B cell (primary cell): Measurements from ENCODE around the gene PLEKHH3. TPM values are rescaled to one million over a fixed set of nuclear protein-coding genes. Genes with fewer than 3 reads are reported as not detected.
"Not testable (repeated sequence)": the region's sequence is repeated elsewhere in the genome, so short reads cannot be mapped to it uniquely, and the experiment has no call there.

ENCODE experiments used
- ATAC-seq: fragments of 200-7000 bp; cut with Tn5 transposase; one replicate; pipeline ENCODE4 v1.10.0; 2021; ENCODE audit warnings: low read depth, mild to moderate bottlenecking, moderate number of reproducible peaks, moderate library complexity
- CTCF ChIA-PET: fragments of 350-600 bp; sonication (Branson Sonifier 250); formaldehyde crosslinking; loops from one replicate; lab custom pipeline; 2021; ENCODE audit warnings: antibody characterized with exemption, inconsistent platforms; lab: Charles Lee
- POLR2A ChIA-PET: fragments of 350-600 bp; sonication (Branson Sonifier 250); formaldehyde crosslinking; loops from one replicate; lab custom pipeline; 2021; ENCODE audit warnings: antibody characterized with exemption; lab: Charles Lee
- DNase-seq: peaks from one replicate; pipeline ENCODE4 v3.0.0; 2013
- H2AFZ ChIP-seq: 2 replicates; pipeline ENCODE4 v1.6.1; 2012; ENCODE audit warnings: mild to moderate bottlenecking, low read depth, low read length; ENCODE audit not compliant: insufficient read depth, poor library complexity, severe bottlenecking
- H3K27ac ChIP-seq, 2 donors: 1 replicate in 1 of 2; 2 replicates in 1 of 2; pipeline ENCODE4 v1.5.1; 2012 to 2013; ENCODE audit warnings: low read length in 2 of 2, mild to moderate bottlenecking in 2 of 2, moderate library complexity in 1 of 2
- H3K27me3 ChIP-seq, 4 experiments: fragments of 200-600 bp in 1 of 4; sonication (generic) in 1 of 4; replicated peaks in 1 of 4; 1 replicate in 2 of 4; 2 replicates in 2 of 4; pipeline versions ENCODE4 v1.6.1 to v1.7.0; 2013 to 2016; ENCODE audit warnings: low read length in 3 of 4, mild to moderate bottlenecking in 2 of 4, mixed read lengths in 1 of 4, moderate library complexity in 1 of 4; ENCODE audit not compliant: insufficient read depth in 4 of 4, control insufficient read depth in 3 of 4; ENCODE audit errors: control extremely low read depth in 1 of 4
- H3K36me3 ChIP-seq, 2 experiments: replicated peaks in 1 of 2; 1 replicate in 1 of 2; 2 replicates in 1 of 2; pipeline versions ENCODE4 v1.6.1 to v1.7.1; 2013; ENCODE audit warnings: low read length in 1 of 2; ENCODE audit not compliant: insufficient read depth in 2 of 2, control insufficient read depth in 1 of 2; ENCODE audit errors: control extremely low read depth in 1 of 2, extremely low read depth in 1 of 2
- H3K4me1 ChIP-seq, 2 donors: fragments of 200-600 bp in 1 of 2; sonication (generic) in 1 of 2; 1 replicate in 1 of 2; 2 replicates in 1 of 2; pipeline versions ENCODE4 v1.5.1 to v1.6.1; 2013 to 2017; ENCODE audit warnings: low read length in 2 of 2; ENCODE audit not compliant: control insufficient read depth in 2 of 2, insufficient read depth in 2 of 2
- H3K4me2 ChIP-seq: replicated peaks from 2 replicates; pipeline ENCODE3; 2012; ENCODE audit warnings: mild to moderate bottlenecking, low read depth, low read length; ENCODE audit not compliant: poor library complexity, severe bottlenecking
- H3K4me3 ChIP-seq, 5 experiments: fragments of 200-600 bp in 1 of 5; sonication (generic) in 1 of 5; 1 replicate in 3 of 5; 2 replicates in 2 of 5; pipeline versions ENCODE4 v1.5.1 to v1.7.0; 2011 to 2016; ENCODE audit warnings: low read length in 4 of 5, mild to moderate bottlenecking in 4 of 5, low read depth in 2 of 5, control low read depth in 1 of 5, moderate library complexity in 1 of 5; ENCODE audit not compliant: insufficient read depth in 1 of 5; ENCODE audit errors: control extremely low read depth in 1 of 5, extremely low read depth in 1 of 5
- H3K79me2 ChIP-seq: fragments of 200-600 bp; sonication (generic); one replicate; pipeline ENCODE4 v1.6.0; 2016; ENCODE audit warnings: low read length; ENCODE audit not compliant: control insufficient read depth, insufficient read depth
- H3K9ac ChIP-seq: fragments of 200-600 bp; sonication (generic); 2 replicates; pipeline ENCODE4 v1.6.1; 2017; ENCODE audit warnings: mild to moderate bottlenecking, low read length, moderate library complexity
- H3K9me3 ChIP-seq, 3 donors: one replicate each; pipeline versions ENCODE4 v1.6.1 to v1.7.1; 2013; ENCODE audit warnings: low read length in 2 of 3; ENCODE audit not compliant: control insufficient read depth in 2 of 3, insufficient read depth in 1 of 3; ENCODE audit errors: control extremely low read depth in 1 of 3
- H4K20me1 ChIP-seq: 2 replicates; pipeline ENCODE4 v1.6.0; 2012; ENCODE audit warnings: mild to moderate bottlenecking, low read length; ENCODE audit not compliant: insufficient read depth, control insufficient read depth, poor library complexity, severe bottlenecking
- H3K27ac Mint-ChIP-seq: one replicate; pipeline ENCODE4 v1.8.0; 2021; ENCODE audit warnings: mixed read lengths
- H3K27me3 Mint-ChIP-seq: one replicate; pipeline ENCODE4 v1.8.0; 2021; ENCODE audit warnings: mixed read lengths
- H3K4me1 Mint-ChIP-seq: one replicate; pipeline ENCODE4 v1.8.0; 2021; ENCODE audit warnings: mixed read lengths
- H3K4me3 Mint-ChIP-seq: one replicate; pipeline ENCODE4 v1.8.0; 2021; ENCODE audit warnings: mixed read lengths
- H3K9me3 Mint-ChIP-seq: one replicate; pipeline ENCODE4 v1.8.0; 2022; ENCODE audit warnings: mixed read lengths; ENCODE audit not compliant: insufficient read depth
- EZH2 ChIP-seq: IDR thresholded peaks from 2 replicates; pipeline ENCODE4 v1.6.1; 2012; ENCODE audit warnings: borderline replicate concordance, low read depth, mild to moderate bottlenecking, moderate library complexity, low read length; ENCODE audit not compliant: insufficient read depth, poor library complexity, severe bottlenecking
- WGBS: methylation state at CpG from one replicate; pipeline ENCODE4 v1.1.5; 2013; ENCODE audit warnings: missing lambda C conversion rate; ENCODE audit not compliant: insufficient coverage; 5-methylcytosine and 5-hydroxymethylcytosine counted together
- intact Hi-C: fragments of 100-400 bp; cut with micrococcal nuclease; formaldehyde crosslinking; loops from one replicate; pipeline ENCODE4 v1.10.0; 2022
- polyA plus RNA-seq: library from polyadenylated mRNA; depleted of rRNA; stranded (reverse); fragments of >200 nt; gene quantifications from 2 replicates; pipeline ENCODE4 v1.2.3, GENCODE V29; 2012
- total RNA-seq, 2 donors: library from RNA; stranded (reverse); fragments of 120-200 nt in 1 of 2; gene quantifications; 1 replicate in 1 of 2; 2 replicates in 1 of 2; pipeline versions ENCODE4 v1.2.3 to v1.2.4, GENCODE V29; 2013 to 2022
- TF ChIP-seq, protein P1 (sequence below): fragments of 200-600 bp; IDR thresholded peaks from one replicate; pipeline ENCODE4 v1.8.0; 2022; ENCODE audit warnings: antibody characterized with exemption, mild to moderate bottlenecking

Gene PLEKHH3
- total and polyA plus RNA-seq, 2 donors (not counting 1 experiment from before 2014, with no cell fraction given) = 0.44 to 0.67 TPM

DNA sequence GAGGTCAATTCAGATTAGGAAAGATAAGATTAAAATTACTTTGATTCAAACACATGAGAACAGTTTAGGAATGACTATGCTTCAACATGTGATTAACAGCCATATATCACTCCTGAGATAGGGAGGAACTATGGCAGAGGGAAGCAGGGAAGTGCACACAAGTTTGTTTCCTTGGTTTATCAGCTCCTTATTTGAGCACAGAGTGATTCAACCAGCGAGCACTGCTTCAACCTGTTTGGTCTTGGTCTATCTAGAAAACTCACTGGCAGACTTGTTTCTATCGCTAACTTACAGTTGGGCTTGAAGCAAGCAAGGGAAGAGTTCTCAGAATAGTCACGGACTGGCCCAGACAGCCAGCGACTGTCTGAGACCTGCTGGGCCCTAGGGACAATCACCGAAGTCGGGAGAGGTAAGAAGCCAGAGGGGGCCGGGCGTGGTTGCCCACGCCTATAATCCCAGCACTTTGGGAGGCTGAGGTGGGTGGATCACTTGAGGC, 43.8 kb downstream of the PLEKHH3 start:
- POLR2A ChIA-PET = no interaction called here
- Histone ChIP-seq H3K4me3 (no peak overlapping the region), H3K27ac (no peak overlapping the region), H3K27me3 (no peaks in the 10 kb centered on the region), H3K9me3 (no peaks in the 10 kb centered on the region), H3K4me2 (no peak overlapping the region), H3K9ac (no peak overlapping the region), H2AFZ (no peak overlapping the region), H3K36me3 (no peaks in the 10 kb centered on the region), H4K20me1 (no peaks in the 10 kb centered on the region), H3K79me2 (no peaks in the 10 kb centered on the region), H3K4me1 (no peaks in the 10 kb centered on the region)
- intact Hi-C loops = no loop called here
- 87% methylated on average over 9 of the region's 9 CpGs for WGBS
- TF ChIP-seq EZH2 = no peak
- TF ChIP-seq, protein P1, sequence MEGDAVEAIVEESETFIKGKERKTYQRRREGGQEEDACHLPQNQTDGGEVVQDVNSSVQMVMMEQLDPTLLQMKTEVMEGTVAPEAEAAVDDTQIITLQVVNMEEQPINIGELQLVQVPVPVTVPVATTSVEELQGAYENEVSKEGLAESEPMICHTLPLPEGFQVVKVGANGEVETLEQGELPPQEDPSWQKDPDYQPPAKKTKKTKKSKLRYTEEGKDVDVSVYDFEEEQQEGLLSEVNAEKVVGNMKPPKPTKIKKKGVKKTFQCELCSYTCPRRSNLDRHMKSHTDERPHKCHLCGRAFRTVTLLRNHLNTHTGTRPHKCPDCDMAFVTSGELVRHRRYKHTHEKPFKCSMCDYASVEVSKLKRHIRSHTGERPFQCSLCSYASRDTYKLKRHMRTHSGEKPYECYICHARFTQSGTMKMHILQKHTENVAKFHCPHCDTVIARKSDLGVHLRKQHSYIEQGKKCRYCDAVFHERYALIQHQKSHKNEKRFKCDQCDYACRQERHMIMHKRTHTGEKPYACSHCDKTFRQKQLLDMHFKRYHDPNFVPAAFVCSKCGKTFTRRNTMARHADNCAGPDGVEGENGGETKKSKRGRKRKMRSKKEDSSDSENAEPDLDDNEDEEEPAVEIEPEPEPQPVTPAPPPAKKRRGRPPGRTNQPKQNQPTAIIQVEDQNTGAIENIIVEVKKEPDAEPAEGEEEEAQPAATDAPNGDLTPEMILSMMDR = no peak
- ATAC-seq = no peak
- Mint-ChIP-seq H3K4me1 (no peaks in the 10 kb centered on the region), H3K27ac (peak overlapping the region; percentile 32), H3K4me3 (no peak overlapping the region), H3K27me3 (no peaks in the 10 kb centered on the region), H3K9me3 (no peaks in the 10 kb centered on the region)
- no peak for DNase-seq
- CTCF ChIA-PET = interaction anchor here (1.5 kb wide), 1 partner anchor 46 kb away, joined by 4 read pairs; no protein-coding TSS in a partner anchor

DNA sequence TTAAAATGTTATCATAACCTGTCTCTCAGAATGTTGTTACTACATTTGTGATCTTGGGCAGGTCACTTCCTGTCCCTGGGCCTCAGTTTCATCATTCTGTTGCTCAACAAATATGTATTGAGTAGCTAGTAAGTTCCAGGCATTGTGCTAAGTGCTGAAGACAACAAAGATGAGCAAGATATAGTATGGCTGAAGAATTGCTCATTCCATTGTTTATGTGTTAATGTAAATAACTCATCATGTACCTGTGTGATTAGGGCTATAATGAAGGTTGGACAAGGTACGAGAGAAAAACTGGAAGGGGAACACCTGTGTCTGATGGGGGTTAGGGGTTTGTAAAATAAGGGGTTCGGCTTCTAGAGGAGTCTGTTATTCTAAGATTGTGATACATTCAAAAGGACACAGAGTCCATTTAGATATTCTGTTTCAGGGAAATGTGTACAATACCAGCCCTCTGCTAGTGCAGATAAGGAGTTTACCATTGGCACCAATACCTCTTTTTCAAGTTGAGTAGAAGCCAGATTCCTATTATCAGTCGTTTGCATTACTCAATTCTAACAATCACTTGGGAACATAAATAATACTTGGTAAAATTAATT, 47.3 kb downstream of the PLEKHH3 start:
- intact Hi-C loops = no loop called here
- Histone ChIP-seq H3K27ac (no peak overlapping the region), H3K4me2 (no peak overlapping the region), H3K9me3 (no peaks in the 10 kb centered on the region), H4K20me1 (no peaks in the 10 kb centered on the region), H3K27me3 (no peaks in the 10 kb centered on the region), H3K36me3 (no peaks in the 10 kb centered on the region), H3K9ac (no peak overlapping the region), H2AFZ (no peak overlapping the region), H3K4me3 (no peak overlapping the region), H3K79me2 (no peaks in the 10 kb centered on the region), H3K4me1 (no peaks in the 10 kb centered on the region)
- WGBS = 100% methylated on average over 1 of the region's 3 CpGs
- ATAC-seq (no peak), DNase-seq (no peak)
- no peaks in the 10 kb centered on the region for H3K27me3 Mint-ChIP-seq
- CTCF ChIA-PET = no interaction called here
- no peak overlapping the region for H3K4me3 Mint-ChIP-seq
- POLR2A ChIA-PET = no interaction called here
- H3K27ac Mint-ChIP-seq = no peak overlapping the region
- no peak for TF ChIP-seq EZH2
- TF ChIP-seq, protein P1 = no peak
- H3K4me1 Mint-ChIP-seq = no peaks in the 10 kb centered on the region
- H3K9me3 Mint-ChIP-seq = no peaks in the 10 kb centered on the region

DNA sequence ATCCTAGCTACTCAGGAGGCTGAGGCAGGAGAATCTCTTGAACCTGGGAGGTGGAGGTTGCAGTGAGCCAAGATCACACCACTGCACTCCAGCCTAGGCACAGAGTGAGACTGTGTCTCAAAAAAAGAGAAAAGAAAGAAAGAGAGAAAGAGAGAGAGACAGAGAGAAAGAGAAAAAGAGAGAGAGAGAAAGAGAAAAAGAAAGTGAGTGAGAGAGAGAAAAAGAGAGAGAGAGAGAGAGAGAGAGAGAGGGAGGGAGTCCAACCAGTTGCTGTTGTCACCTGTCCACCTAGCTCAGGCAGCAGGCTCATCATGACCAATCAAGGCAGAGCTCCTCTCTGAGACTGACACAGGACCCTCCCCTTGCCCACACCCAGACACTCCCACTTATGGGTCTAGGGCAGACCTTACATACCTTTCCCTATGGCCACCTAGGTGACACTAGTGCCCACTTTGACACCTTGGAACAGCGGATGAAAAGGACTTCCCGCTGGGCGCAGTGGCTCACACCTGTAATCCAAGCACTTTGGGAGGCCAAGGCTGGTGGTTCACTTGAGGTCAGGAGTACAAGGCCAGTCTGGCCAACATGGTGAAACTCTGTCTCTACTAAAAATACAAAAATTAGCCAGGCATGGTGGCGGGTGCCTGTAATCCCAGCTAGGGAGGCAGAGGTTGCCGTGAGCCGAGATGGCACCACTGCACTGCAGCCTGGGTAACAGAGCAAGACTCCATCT, 49.6 kb downstream of the PLEKHH3 start:
- H4K20me1 ChIP-seq, H3K27me3 ChIP-seq, H3K36me3 ChIP-seq, H3K4me3 ChIP-seq, DNase-seq, H3K4me3 Mint-ChIP-seq, H3K9me3 Mint-ChIP-seq, H3K9me3 ChIP-seq, H3K4me1 ChIP-seq, H3K27ac ChIP-seq, H3K4me2 ChIP-seq, intact Hi-C loops, H3K9ac ChIP-seq, H3K79me2 ChIP-seq, H3K27ac Mint-ChIP-seq, H3K27me3 Mint-ChIP-seq, CTCF ChIA-PET, ATAC-seq, H2AFZ ChIP-seq, H3K4me1 Mint-ChIP-seq: not testable (repeated sequence)
- POLR2A ChIA-PET = interaction anchor here (0.6 to 0.7 kb wide), 2 partner anchors 23 to 936 kb away, joined by 5 to 6 read pairs; no protein-coding TSS in a partner anchor
- WGBS = 90% methylated on average over 4 of the region's 6 CpGs
